Measurements from ENCODE around the gene ANKRD44. TPM values are rescaled to one million over a fixed set of nuclear protein-coding genes. Genes with fewer than 3 reads are reported as not detected.

Gene ANKRD44
- total RNA-seq, 2 donors from 2014 or later = 7.0 to 7.9 TPM

DNA sequence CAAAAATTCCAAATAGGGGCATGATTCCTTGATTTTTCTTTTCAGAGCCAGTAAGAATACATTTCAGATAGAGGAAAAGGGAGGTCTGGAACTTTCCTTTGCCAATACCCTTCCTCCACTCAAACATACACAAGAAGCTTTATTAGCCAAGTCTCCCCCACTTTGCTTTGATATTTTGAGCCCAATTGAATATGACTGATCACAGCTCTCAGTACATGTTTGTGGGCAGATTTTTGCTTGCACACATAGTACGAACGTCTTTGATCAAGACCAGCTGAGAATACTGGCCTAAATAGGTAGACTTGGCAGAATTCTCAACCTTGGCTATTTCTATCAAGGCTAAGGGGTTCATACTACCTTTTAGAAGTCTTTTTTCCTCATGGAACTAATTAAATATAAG lies 235.3 kb downstream of the ANKRD44 start:
- H3K27me3 ChIP-seq = no peaks in the 10 kb centered on the region

GRCh38 chr2:197073701-197074433 lies 236.7 kb downstream of the ANKRD44 start:
- Histone ChIP-seq H3K4me3 (no peak overlapping the region), H3K4me1 (no peaks in the 10 kb centered on the region), H3K27ac (no peak overlapping the region), H3K9ac (ENCODE audit: low read depth in 2 of 2, low read length in 2 of 2) (no peak overlapping the region), H3K27me3 (no peaks in the 10 kb centered on the region), H3K9me3 (no peaks in the 10 kb centered on the region), H3K36me3 (no peaks in the 10 kb centered on the region)
- DNase-seq = no peak
- intact Hi-C loops (cut with DNase I) = no loop called here
- TF ChIP-seq, protein P1, sequence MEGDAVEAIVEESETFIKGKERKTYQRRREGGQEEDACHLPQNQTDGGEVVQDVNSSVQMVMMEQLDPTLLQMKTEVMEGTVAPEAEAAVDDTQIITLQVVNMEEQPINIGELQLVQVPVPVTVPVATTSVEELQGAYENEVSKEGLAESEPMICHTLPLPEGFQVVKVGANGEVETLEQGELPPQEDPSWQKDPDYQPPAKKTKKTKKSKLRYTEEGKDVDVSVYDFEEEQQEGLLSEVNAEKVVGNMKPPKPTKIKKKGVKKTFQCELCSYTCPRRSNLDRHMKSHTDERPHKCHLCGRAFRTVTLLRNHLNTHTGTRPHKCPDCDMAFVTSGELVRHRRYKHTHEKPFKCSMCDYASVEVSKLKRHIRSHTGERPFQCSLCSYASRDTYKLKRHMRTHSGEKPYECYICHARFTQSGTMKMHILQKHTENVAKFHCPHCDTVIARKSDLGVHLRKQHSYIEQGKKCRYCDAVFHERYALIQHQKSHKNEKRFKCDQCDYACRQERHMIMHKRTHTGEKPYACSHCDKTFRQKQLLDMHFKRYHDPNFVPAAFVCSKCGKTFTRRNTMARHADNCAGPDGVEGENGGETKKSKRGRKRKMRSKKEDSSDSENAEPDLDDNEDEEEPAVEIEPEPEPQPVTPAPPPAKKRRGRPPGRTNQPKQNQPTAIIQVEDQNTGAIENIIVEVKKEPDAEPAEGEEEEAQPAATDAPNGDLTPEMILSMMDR (IDR thresholded peaks at IDR 0.05) = no peak

More for the DNA sequence above, 235.3 kb downstream of the ANKRD44 start:
- Histone ChIP-seq H3K4me3 (no peak overlapping the region), H3K9me3 (no peaks in the 10 kb centered on the region), H3K27ac (no peak overlapping the region), H3K36me3 (no peaks in the 10 kb centered on the region), H3K9ac (ENCODE audit: low read depth in 2 of 2, low read length in 2 of 2) (no peak overlapping the region), H3K4me1 (peaks cover 9% of the 10 kb centered on the region)
- DNase-seq = no peak
- intact Hi-C loops (cut with DNase I) = no loop called here
- TF ChIP-seq, protein P1 (IDR thresholded peaks at IDR 0.05) = no peak

DNA sequence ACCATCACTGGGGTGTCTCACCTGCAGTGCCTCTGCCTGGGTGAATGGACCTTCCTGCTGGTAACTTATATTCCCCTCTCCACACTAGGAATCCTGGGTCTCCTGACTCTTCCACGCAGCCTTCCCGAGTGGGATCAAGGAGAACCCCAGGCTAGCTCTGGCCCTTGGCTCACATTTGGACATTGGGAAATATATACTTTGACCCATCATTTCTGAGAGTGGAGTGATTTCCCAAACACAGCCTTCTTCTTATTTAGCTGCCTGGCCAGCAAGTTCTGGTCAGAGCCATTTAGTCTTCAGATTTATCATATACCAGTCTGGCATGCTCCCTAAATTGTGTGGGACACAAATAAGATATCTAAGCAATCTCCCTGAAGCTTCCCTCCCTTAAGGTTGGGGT lies 237.3 kb downstream of the ANKRD44 start:
- no peaks in the 10 kb centered on the region for H3K9me3 ChIP-seq
- H3K4me1 ChIP-seq = no peaks in the 10 kb centered on the region
- intact Hi-C loops (cut with DNase I) = no loop called here
- no peak overlapping the region for H3K4me3 ChIP-seq
- no peaks in the 10 kb centered on the region for H3K36me3 ChIP-seq
- H3K27ac ChIP-seq = no peak overlapping the region
- no peak for DNase-seq
- H3K27me3 ChIP-seq = no peaks in the 10 kb centered on the region
- H3K9ac ChIP-seq (ENCODE audit: low read depth in 2 of 2, low read length in 2 of 2) = no peak overlapping the region
- TF ChIP-seq, protein P1 (IDR thresholded peaks at IDR 0.05) = no peak

DNA sequence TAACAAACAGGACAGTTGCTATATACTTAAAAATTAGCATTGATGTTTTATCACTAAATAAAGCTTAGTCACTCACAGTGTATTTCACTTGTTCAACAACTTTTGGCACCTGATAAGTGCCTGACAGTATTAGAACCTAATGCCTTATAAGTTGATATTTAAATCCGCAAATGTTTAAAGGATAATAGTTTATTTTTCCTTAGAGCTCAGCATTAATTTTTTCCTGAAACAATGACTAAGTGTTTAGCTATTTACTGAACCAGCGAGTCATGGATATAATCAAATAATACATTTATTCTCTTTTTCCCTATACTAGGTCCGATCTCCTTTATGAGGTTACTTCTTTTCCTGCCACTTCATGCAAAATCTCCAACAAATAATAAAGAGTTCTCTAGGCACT lies 238.0 kb downstream of the ANKRD44 start:
- TF ChIP-seq, protein P1 (IDR thresholded peaks at IDR 0.05) = no peak
- Histone ChIP-seq H3K9me3 (no peaks in the 10 kb centered on the region), H3K27ac (no peak overlapping the region), H3K36me3 (no peaks in the 10 kb centered on the region), H3K27me3 (no peaks in the 10 kb centered on the region), H3K4me1 (no peaks in the 10 kb centered on the region), H3K4me3 (no peak overlapping the region), H3K9ac (ENCODE audit: low read depth in 2 of 2, low read length in 2 of 2) (no peak overlapping the region)
- DNase-seq = no peak
- intact Hi-C loops (cut with DNase I) = no loop called here

DNA sequence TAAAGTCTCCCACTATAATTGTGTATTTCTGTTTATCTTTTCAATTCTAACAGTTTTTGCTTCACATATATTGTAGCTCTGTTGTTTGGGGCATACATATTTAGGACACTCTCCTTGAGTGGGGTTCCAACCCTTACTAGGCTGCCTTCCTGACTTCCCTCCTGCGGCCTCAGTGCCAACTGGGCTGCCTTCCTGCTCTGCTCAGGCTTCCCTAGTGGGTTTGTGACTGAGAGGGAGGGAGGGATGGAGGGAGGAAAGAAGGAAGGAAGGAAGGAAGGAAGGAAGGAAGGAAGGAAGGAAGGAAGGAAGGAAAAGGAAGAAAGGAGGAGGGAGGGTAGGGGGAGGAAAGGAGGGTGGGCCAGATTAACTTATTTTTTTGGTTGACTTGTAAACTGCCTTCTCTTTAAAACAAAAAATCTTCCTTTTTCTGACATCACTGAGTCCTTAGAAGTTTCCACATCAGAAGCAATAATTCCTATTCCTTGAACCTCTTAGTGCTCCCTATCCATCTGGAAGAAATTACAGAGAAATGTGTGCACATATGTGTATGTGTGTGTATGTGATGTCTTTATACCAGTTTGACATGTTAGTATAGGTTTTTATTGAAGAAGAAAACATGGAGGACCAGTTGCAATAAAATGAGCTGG lies 238.7 kb downstream of the ANKRD44 start:
- no peaks in the 10 kb centered on the region for H3K4me1 ChIP-seq
- H3K9me3 ChIP-seq = no peaks in the 10 kb centered on the region
- no peaks in the 10 kb centered on the region for H3K36me3 ChIP-seq
- intact Hi-C loops (cut with DNase I) = no loop called here
- no peak overlapping the region for H3K27ac ChIP-seq
- no peak for DNase-seq
- TF ChIP-seq, protein P1 (IDR thresholded peaks at IDR 0.05) = no peak
- no peak overlapping the region for H3K4me3 ChIP-seq
- no peak overlapping the region for H3K9ac ChIP-seq (ENCODE audit: low read depth in 2 of 2, low read length in 2 of 2)
- H3K27me3 ChIP-seq = no peaks in the 10 kb centered on the region

Measured in colonic mucosa (tissue), 4 donors.